GM12878 (cell line): ENCODE data around the gene NAV2.

Experiments
- BHLHE40 ChIP-seq, 2 experiments: fragments of 450-650 bp in 1 of 2; IDR thresholded peaks; 2 replicates each; pipeline ENCODE4 v1.6.1; 2011 to 2017; ENCODE audit warnings: low read depth in 2 of 2, borderline replicate concordance in 1 of 2, improper control_type of control experiment in 1 of 2, low read length in 1 of 2, mild to moderate bottlenecking in 1 of 2
- EZH2 ChIP-seq: IDR thresholded peaks from 2 replicates; pipeline ENCODE4 v1.6.1; 2012; ENCODE audit warnings: low read depth, mild to moderate bottlenecking, control low read depth, inconsistent platforms, low read length, borderline replicate concordance; ENCODE audit not compliant: control insufficient read depth
- FOS ChIP-seq: IDR thresholded peaks from 3 replicates; pipeline ENCODE4 v1.6.1; 2011; ENCODE audit warnings: borderline replicate concordance; ENCODE audit not compliant: insufficient read length; ENCODE audit errors: extremely low read depth
- GABPA ChIP-seq: IDR thresholded peaks from 2 replicates; pipeline ENCODE4 v1.6.1; 2014; ENCODE audit warnings: antibody characterized with exemption, low read depth, mild to moderate bottlenecking, inconsistent platforms
- MEF2A ChIP-seq: IDR thresholded peaks from 2 replicates; pipeline ENCODE4 v1.6.1; 2011; ENCODE audit warnings: low read depth, mild to moderate bottlenecking, low read length, moderate library complexity; ENCODE audit not compliant: insufficient read depth
- NRF1 ChIP-seq: conservative IDR thresholded peaks from 2 replicates; pipeline ENCODE4 v1.6.1; 2011; ENCODE audit warnings: mild to moderate bottlenecking, low read depth, low read length, improper control_type of control experiment
- POLR2A ChIP-seq: IDR thresholded peaks from 2 replicates; pipeline ENCODE4 v1.6.1; 2011; ENCODE audit warnings: low read depth, mild to moderate bottlenecking, low read length
- POLR2AphosphoS2 ChIP-seq: IDR thresholded peaks from 2 replicates; pipeline ENCODE4 v1.6.1; 2011; ENCODE audit warnings: low read depth, mild to moderate bottlenecking, low read length, improper control_type of control experiment, moderate library complexity
- RFX5 ChIP-seq: IDR thresholded peaks from 2 replicates; pipeline ENCODE4 v1.6.1; 2011; ENCODE audit warnings: low read depth, low read length, improper control_type of control experiment
- SMC3 ChIP-seq: IDR thresholded peaks from 2 replicates; pipeline ENCODE4 v1.6.1; 2011; ENCODE audit warnings: low read length, improper control_type of control experiment, borderline replicate concordance
- TF ChIP-seq, protein P1 (sequence below), 3 experiments: IDR thresholded peaks in 2 of 3; conservative IDR thresholded peaks in 1 of 3; 2 replicates each; pipeline ENCODE4 v1.5.1; 2011; ENCODE audit warnings: low read depth in 3 of 3, low read length in 3 of 3, mild to moderate bottlenecking in 3 of 3, control low read depth in 2 of 3, moderate library complexity in 2 of 3, inconsistent platforms in 1 of 3, mixed read lengths in 1 of 3; ENCODE audit not compliant: control insufficient read depth in 2 of 3, insufficient read depth in 1 of 3; ENCODE audit errors: extremely low read depth in 1 of 3
- TF ChIP-seq, protein P2 (sequence below): IDR thresholded peaks from 2 replicates; pipeline ENCODE4 v1.6.1; 2012; ENCODE audit warnings: low read depth, low read length, improper control_type of control experiment

- TF ChIP-seq MEF2A: no peak
- TF ChIP-seq, protein P1, sequence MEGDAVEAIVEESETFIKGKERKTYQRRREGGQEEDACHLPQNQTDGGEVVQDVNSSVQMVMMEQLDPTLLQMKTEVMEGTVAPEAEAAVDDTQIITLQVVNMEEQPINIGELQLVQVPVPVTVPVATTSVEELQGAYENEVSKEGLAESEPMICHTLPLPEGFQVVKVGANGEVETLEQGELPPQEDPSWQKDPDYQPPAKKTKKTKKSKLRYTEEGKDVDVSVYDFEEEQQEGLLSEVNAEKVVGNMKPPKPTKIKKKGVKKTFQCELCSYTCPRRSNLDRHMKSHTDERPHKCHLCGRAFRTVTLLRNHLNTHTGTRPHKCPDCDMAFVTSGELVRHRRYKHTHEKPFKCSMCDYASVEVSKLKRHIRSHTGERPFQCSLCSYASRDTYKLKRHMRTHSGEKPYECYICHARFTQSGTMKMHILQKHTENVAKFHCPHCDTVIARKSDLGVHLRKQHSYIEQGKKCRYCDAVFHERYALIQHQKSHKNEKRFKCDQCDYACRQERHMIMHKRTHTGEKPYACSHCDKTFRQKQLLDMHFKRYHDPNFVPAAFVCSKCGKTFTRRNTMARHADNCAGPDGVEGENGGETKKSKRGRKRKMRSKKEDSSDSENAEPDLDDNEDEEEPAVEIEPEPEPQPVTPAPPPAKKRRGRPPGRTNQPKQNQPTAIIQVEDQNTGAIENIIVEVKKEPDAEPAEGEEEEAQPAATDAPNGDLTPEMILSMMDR (IDR thresholded peaks at IDR 0.05 in 2 of 3, conservative IDR thresholded peaks at IDR 0.05 in 1 of 3; ENCODE audit: control insufficient read depth in 2 of 3, extremely low read depth in 1 of 3, insufficient read depth in 1 of 3, low read depth in 3 of 3, low read length in 3 of 3): no peak
- TF ChIP-seq SMC3: no peak
- TF ChIP-seq EZH2: no peak
- TF ChIP-seq POLR2A: no peak
- no peak for TF ChIP-seq FOS
- TF ChIP-seq, protein P2, sequence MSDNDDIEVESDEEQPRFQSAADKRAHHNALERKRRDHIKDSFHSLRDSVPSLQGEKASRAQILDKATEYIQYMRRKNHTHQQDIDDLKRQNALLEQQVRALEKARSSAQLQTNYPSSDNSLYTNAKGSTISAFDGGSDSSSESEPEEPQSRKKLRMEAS: no peak
- no peak for TF ChIP-seq NRF1
- no peak for TF ChIP-seq POLR2AphosphoS2
- TF ChIP-seq RFX5: no peak
- TF ChIP-seq BHLHE40 (IDR thresholded peaks at IDR 0.05; ENCODE audit: borderline replicate concordance in 1 of 2, low read depth in 2 of 2, low read length in 1 of 2): no peak
- TF ChIP-seq GABPA: no peak
Measured at GRCh38 chr11:19853016-19853415, 140.4 kb downstream of the NAV2 start.
